Progenitor cell of endocrine pancreas (in vitro differentiated cells): ENCODE results near the gene ADK. TPM values are rescaled to one million over a fixed set of nuclear protein-coding genes. Genes with fewer than 3 reads are reported as not detected.

Experiments
- DNase-seq: peaks from one replicate; pipeline ENCODE4 v3.0.0; 2021; ENCODE audit warnings: low spot score; ENCODE audit not compliant: unreplicated experiment
- H3K27ac Mint-ChIP-seq: 2 replicates; pipeline ENCODE4 v1.8.0; 2021; ENCODE audit warnings: mild to moderate bottlenecking, moderate library complexity, mixed read lengths
- H3K27me3 Mint-ChIP-seq: 2 replicates; pipeline ENCODE4 v1.8.0; 2021; ENCODE audit warnings: mixed read lengths
- H3K36me3 Mint-ChIP-seq: 2 replicates; pipeline ENCODE4 v1.8.0; 2022; ENCODE audit warnings: mixed read lengths; ENCODE audit not compliant: insufficient read depth
- H3K4me1 Mint-ChIP-seq: 2 replicates; pipeline ENCODE4 v1.8.0; 2021; ENCODE audit warnings: low read depth, mixed read lengths
- H3K4me3 Mint-ChIP-seq: 2 replicates; pipeline ENCODE4 v1.8.0; 2021; ENCODE audit warnings: low read depth, mild to moderate bottlenecking, moderate library complexity, mixed read lengths
- H3K9me3 Mint-ChIP-seq: 2 replicates; pipeline ENCODE4 v1.8.0; 2021; ENCODE audit warnings: low read depth, mixed read lengths
- total RNA-seq: library from RNA; stranded (reverse); gene quantifications from 2 replicates; pipeline ENCODE4 v1.2.1, GENCODE V29; 2021
- TF ChIP-seq, protein P1 (sequence below): fragments of 200-600 bp; sonication (generic); IDR thresholded peaks from one replicate; pipeline ENCODE4 v1.5.0; 2021; ENCODE audit warnings: antibody characterized with exemption, mild to moderate bottlenecking; ENCODE audit not compliant: unreplicated experiment

ADK gene
- total RNA-seq, 1 donor from 2014 or later = 20.7 TPM

DNA sequence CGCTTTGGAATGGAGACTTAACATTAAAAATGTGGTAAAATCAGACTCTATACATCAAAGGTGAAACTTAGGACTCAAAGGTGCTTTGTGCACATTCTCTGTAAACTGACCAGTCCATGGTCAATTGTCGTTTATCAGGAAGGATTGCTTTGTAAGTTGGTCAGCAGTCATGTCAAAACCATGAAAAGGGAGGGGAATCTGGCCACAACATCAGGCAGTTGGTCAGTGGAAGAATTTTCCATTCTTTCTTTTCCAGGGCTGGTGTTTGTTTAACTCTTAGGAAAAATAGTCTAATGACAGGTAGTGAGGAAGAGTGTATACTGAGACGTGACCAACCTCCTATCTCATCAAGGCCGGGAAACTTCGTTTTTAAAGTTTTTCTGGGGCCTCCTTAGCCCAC lies 226.5 kb downstream of the ADK start:
- DNase-seq = no peak
- TF ChIP-seq, protein P1, sequence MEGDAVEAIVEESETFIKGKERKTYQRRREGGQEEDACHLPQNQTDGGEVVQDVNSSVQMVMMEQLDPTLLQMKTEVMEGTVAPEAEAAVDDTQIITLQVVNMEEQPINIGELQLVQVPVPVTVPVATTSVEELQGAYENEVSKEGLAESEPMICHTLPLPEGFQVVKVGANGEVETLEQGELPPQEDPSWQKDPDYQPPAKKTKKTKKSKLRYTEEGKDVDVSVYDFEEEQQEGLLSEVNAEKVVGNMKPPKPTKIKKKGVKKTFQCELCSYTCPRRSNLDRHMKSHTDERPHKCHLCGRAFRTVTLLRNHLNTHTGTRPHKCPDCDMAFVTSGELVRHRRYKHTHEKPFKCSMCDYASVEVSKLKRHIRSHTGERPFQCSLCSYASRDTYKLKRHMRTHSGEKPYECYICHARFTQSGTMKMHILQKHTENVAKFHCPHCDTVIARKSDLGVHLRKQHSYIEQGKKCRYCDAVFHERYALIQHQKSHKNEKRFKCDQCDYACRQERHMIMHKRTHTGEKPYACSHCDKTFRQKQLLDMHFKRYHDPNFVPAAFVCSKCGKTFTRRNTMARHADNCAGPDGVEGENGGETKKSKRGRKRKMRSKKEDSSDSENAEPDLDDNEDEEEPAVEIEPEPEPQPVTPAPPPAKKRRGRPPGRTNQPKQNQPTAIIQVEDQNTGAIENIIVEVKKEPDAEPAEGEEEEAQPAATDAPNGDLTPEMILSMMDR = no peak
- Mint-ChIP-seq H3K27me3 (no peaks in the 10 kb centered on the region), H3K4me1 (peaks cover 10% of the 10 kb centered on the region), H3K36me3 (peaks cover 2% of the 10 kb centered on the region), H3K9me3 (no peaks in the 10 kb centered on the region), H3K27ac (peak overlapping the region; percentile 21), H3K4me3 (no peak overlapping the region)

DNA sequence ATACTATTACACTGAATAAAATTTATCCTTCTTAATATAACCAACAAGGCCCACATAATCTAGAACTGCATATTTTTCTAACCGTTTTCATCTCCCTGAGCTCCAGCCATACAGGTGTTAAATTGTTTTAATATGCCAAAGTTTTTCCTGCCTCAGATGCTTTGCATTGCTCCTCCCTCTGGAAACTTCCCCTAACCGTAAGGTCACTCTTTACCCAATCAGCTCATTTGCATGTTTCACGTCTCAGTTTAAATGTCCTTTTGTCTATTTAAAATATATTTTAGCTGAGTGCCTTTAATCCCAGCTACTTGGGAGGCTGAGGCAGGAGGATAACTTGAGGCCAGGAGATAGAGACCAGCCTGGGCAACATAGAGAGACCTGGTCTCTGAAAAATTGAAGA lies 228.5 kb downstream of the ADK start:
- peaks cover 10% of the 10 kb centered on the region for H3K4me1 Mint-ChIP-seq
- TF ChIP-seq, protein P1 = no peak
- H3K27me3 Mint-ChIP-seq = no peaks in the 10 kb centered on the region
- peaks cover 2% of the 10 kb centered on the region for H3K36me3 Mint-ChIP-seq
- DNase-seq = no peak
- no peak overlapping the region for H3K4me3 Mint-ChIP-seq
- H3K27ac Mint-ChIP-seq = no peak overlapping the region
- no peaks in the 10 kb centered on the region for H3K9me3 Mint-ChIP-seq

DNA sequence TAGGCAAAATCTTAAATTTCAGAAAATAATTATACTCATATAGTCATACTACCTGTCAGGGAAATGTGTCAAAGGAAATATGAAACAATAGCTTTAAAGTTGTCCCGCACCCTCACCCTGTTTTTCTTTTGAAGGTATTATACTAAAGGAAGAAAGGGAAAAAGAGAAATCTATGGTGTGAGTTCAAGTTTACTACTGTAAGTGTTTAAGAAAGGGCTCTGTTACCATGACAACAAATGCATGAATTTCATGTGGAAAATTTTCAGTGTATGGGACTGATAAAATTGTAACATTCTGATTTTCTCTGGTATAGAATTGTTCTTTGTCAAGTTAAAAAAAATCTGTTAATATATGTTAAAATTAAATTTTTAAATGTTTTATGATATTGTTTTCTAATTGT lies 229.8 kb downstream of the ADK start:
- Mint-ChIP-seq H3K36me3 (peaks cover 2% of the 10 kb centered on the region), H3K4me1 (peaks cover 7% of the 10 kb centered on the region), H3K9me3 (no peaks in the 10 kb centered on the region), H3K27ac (no peak overlapping the region), H3K4me3 (no peak overlapping the region), H3K27me3 (no peaks in the 10 kb centered on the region)
- no peak for DNase-seq
- TF ChIP-seq, protein P1 = no peak

DNA sequence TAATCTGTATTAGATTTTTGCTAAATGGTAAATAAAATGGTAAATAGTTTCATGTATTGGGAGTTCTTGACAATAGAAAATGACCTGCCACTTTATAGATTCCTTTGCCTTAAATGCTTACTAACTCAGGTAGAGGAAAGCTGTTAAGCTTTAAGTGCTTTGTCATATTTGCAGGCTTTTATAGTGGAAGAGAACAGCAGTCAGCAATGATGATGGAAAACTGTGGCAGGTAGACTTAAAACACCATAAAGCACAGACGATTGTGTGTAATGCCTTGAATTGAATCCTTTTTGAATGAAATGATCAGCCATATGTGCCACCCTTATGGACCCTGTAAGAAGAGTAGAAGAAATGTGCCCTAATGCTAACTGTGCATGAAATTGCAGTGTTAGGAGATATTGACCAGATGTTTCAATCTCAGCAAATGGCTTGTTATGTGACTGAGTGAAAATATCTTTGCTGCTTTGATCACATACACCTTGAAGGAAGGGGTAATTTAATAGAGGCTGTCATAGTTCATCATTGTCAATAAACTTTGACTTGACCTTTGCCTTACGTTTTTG lies 230.4 kb downstream of the ADK start:
- no peak overlapping the region for H3K4me3 Mint-ChIP-seq
- TF ChIP-seq, protein P1 = no peak
- H3K27ac Mint-ChIP-seq = no peak overlapping the region
- H3K4me1 Mint-ChIP-seq = peaks cover 7% of the 10 kb centered on the region
- H3K27me3 Mint-ChIP-seq = no peaks in the 10 kb centered on the region
- H3K9me3 Mint-ChIP-seq = no peaks in the 10 kb centered on the region
- peaks cover 2% of the 10 kb centered on the region for H3K36me3 Mint-ChIP-seq
- no peak for DNase-seq

DNA sequence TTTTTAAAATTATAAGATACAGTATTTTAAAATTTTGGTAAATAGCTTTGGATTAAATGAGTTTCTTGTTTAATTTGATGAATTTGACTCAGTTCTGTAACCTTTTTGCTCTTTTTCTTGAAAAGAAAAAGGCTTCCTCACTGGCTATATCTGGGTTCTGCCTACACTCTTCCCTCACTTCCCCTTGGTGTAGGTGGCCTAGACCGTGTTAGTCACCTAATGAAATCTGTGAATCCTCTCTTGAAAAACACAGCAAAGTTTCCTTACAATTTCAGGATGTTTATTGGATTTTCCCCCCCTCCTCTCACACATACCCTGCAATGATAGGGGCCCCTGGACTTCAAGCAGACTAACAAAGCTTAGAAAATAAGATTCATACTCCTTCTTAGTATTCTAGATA lies 231.6 kb downstream of the ADK start:
- Mint-ChIP-seq H3K36me3 (peaks cover 2% of the 10 kb centered on the region), H3K27ac (no peak overlapping the region), H3K4me1 (no peaks in the 10 kb centered on the region), H3K4me3 (no peak overlapping the region), H3K27me3 (no peaks in the 10 kb centered on the region), H3K9me3 (no peaks in the 10 kb centered on the region)
- DNase-seq = no peak
- TF ChIP-seq, protein P1 = no peak
